ENCODE data around the gene C11orf24. TPM values are rescaled to one million over a fixed set of nuclear protein-coding genes. Genes with fewer than 3 reads are reported as not detected.
A peak's percentile ranks its signal among the peaks of the same experiment; 100 is the strongest.

The C11orf24 gene
- total and polyA plus RNA-seq, 4 donors = 9.8 to 50.0 (median 29.6) TPM

DNA sequence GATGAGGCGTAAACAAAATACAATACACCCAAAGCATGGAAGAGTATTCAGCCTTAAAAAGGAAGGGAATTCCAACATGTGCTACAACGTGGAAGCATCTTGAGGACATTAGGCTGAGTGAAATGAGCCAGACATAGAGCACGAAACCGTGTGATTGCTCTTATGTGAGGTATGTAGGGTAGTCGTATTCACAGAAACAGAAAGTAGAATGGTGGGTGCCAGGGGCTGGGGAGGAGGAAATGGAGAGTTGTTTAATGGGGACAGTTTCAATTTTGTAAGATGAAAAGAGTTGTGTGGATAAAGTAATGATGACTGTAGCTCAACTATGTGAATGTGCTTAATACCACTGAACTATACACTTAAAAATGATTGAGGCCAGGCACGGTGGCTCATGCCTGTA, 48.5 kb downstream of the C11orf24 start:
- Histone ChIP-seq H3K27me3 (ENCODE audit: control insufficient read depth in 3 of 3, insufficient read depth in 3 of 3, low read length in 2 of 3) (no peaks in the 10 kb centered on the region), H3K9ac (ENCODE audit: insufficient read depth in 1 of 2, low read length in 2 of 2) (no peak overlapping the region), H3K9me3 (ENCODE audit: control insufficient read depth in 4 of 4, insufficient read depth in 3 of 4, low read length in 3 of 4) (peaks cover 0 to 2% (median 0%) of the 10 kb centered on the region in 4 donors), H3K4me3 (no peak overlapping the region), H3K36me3 (ENCODE audit: control insufficient read depth in 4 of 4, insufficient read depth in 4 of 4, low read length in 4 of 4) (no peaks in the 10 kb centered on the region), H3K27ac (ENCODE audit: low read depth in 1 of 2, low read length in 1 of 2) (no peak overlapping the region), H3K4me1 (ENCODE audit: control insufficient read depth in 5 of 5, insufficient read depth in 5 of 5, low read length in 5 of 5) (peaks cover 0 to 12% (median 0%) of the 10 kb centered on the region in 5 donors)
- ATAC-seq (ENCODE audit: insufficient read depth, low FRiP score) (no peak), DNase-seq (no peak)
- TF ChIP-seq, protein P1, sequence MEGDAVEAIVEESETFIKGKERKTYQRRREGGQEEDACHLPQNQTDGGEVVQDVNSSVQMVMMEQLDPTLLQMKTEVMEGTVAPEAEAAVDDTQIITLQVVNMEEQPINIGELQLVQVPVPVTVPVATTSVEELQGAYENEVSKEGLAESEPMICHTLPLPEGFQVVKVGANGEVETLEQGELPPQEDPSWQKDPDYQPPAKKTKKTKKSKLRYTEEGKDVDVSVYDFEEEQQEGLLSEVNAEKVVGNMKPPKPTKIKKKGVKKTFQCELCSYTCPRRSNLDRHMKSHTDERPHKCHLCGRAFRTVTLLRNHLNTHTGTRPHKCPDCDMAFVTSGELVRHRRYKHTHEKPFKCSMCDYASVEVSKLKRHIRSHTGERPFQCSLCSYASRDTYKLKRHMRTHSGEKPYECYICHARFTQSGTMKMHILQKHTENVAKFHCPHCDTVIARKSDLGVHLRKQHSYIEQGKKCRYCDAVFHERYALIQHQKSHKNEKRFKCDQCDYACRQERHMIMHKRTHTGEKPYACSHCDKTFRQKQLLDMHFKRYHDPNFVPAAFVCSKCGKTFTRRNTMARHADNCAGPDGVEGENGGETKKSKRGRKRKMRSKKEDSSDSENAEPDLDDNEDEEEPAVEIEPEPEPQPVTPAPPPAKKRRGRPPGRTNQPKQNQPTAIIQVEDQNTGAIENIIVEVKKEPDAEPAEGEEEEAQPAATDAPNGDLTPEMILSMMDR (IDR thresholded peaks at IDR 0.05; ENCODE audit: control extremely low read depth, extremely low read depth) = no peak
- 78 to 85% methylated on average over 6 of the region's 6 CpGs for WGBS, 2 donors

DNA sequence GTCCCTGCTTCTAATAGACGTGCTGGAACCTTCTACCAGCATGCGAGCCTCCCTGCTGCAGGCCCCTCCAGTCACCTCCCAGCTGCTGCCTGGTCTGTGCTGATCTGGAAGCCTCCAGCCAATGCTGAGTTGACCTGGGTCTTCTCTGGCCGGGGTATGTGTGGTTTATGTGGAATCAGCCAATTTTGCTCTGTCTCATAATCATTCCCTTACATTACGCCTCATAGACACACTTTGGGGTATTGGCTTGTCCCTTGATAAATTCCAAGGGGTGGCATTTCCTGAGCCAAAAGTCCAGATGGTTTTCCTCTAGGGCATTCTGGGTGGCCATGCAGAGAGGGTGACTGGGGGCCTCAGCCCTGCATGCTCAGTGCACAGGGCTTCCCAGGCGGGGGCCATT, 50.4 kb downstream of the C11orf24 start:
- H3K27me3 ChIP-seq (ENCODE audit: control insufficient read depth in 3 of 3, insufficient read depth in 3 of 3, low read length in 2 of 3) = no peaks in the 10 kb centered on the region
- TF ChIP-seq, protein P1 (IDR thresholded peaks at IDR 0.05; ENCODE audit: control extremely low read depth, extremely low read depth) = no peak
- H3K36me3 ChIP-seq (ENCODE audit: control insufficient read depth in 4 of 4, insufficient read depth in 4 of 4, low read length in 4 of 4) = no peaks in the 10 kb centered on the region
- no peak for ATAC-seq (ENCODE audit: insufficient read depth, low FRiP score)
- DNase-seq = peak; percentile 72 to 89 (median 85)
- 82 to 85% methylated on average over 5 of the region's 5 CpGs for WGBS, 2 donors
- no peak overlapping the region for H3K9ac ChIP-seq (ENCODE audit: insufficient read depth in 1 of 2, low read length in 2 of 2)
- H3K27ac ChIP-seq (ENCODE audit: low read depth in 1 of 2, low read length in 1 of 2) = no peak overlapping the region
- H3K9me3 ChIP-seq (ENCODE audit: control insufficient read depth in 4 of 4, insufficient read depth in 3 of 4, low read length in 3 of 4) = peaks cover 0 to 2% (median 0%) of the 10 kb centered on the region in 4 donors
- H3K4me3 ChIP-seq = no peak overlapping the region
- H3K4me1 ChIP-seq (ENCODE audit: control insufficient read depth in 5 of 5, insufficient read depth in 5 of 5, low read length in 5 of 5) = peaks cover 0 to 12% (median 0%) of the 10 kb centered on the region in 5 donors

DNA sequence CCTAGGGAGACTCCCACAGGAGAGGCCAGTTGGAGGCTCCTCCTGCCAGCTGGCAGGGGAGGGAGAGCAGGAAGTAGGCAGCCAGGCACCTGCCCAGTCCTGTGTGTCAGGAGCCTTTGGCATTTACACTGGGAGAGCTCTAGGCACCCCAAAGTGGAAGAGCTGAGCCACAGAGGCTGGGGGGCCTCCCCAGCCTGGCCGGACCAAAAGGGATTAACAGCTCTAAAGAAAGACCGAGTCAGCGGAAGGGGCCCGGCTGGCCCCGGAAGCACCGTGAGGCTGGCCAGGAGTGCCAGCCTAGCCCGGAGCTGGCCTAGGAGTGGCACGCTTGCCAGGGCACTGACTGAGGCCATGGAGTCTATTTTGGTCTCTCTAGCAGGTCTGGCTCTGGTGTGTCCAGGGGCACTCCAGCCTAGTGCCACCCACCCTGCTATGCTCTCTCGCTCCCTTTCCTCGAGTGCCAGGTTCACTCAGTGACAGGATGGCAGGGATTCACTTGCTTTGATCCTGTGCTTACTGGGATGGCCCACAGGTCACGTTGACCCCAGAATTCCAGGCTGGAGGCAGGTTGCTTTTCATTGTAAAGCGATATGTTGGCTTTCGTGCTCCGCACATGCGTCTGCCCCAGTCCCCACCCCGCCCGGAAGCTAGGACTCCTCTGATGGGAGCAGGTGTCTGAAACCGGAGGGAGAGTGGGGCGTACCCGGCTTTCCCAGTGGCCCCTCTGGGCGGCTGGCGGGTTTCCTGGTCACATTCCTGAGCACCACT, 55.4 kb downstream of the C11orf24 start:
- Histone ChIP-seq H3K27me3 (ENCODE audit: control insufficient read depth in 3 of 3, insufficient read depth in 3 of 3, low read length in 2 of 3) (no peaks in the 10 kb centered on the region), H3K9me3 (ENCODE audit: control insufficient read depth in 4 of 4, insufficient read depth in 3 of 4, low read length in 3 of 4) (no peaks in the 10 kb centered on the region), H3K4me1 (ENCODE audit: control insufficient read depth in 5 of 5, insufficient read depth in 5 of 5, low read length in 5 of 5) (peaks cover 0 to 25% (median 4%) of the 10 kb centered on the region in 5 donors), H3K9ac (ENCODE audit: insufficient read depth in 1 of 2, low read length in 2 of 2) (no peak overlapping the region), H3K36me3 (ENCODE audit: control insufficient read depth in 4 of 4, insufficient read depth in 4 of 4, low read length in 4 of 4) (no peaks in the 10 kb centered on the region), H3K4me3 (no peak overlapping the region), H3K27ac (ENCODE audit: low read depth in 1 of 2, low read length in 1 of 2) (peak overlapping the region in 1 of 2 donors; percentile 68)
- ATAC-seq (ENCODE audit: insufficient read depth, low FRiP score) (no peak), DNase-seq (no peak)
- 80 to 92% methylated on average over 22 of the region's 22 CpGs for WGBS, 2 donors
- TF ChIP-seq, protein P1 (IDR thresholded peaks at IDR 0.05; ENCODE audit: control extremely low read depth, extremely low read depth) = no peak
